K562 (cell line): Measurements from ENCODE around the gene UBE2C. TPM values are rescaled to one million over a fixed set of nuclear protein-coding genes. Genes with fewer than 3 reads are reported as not detected.
A peak's percentile ranks its signal among the peaks of the same experiment; 100 is the strongest.

Experiments used
- BMI1 ChIP-seq: fragments of 150-350 bp; IDR thresholded peaks from 2 replicates; pipeline ENCODE4 v1.6.1; 2014; ENCODE audit warnings: low read length
- CCNT2 ChIP-seq: IDR thresholded peaks from 2 replicates; pipeline ENCODE4 v1.6.1; 2011; ENCODE audit warnings: borderline replicate concordance, low read depth, mild to moderate bottlenecking, moderate library complexity, mixed read lengths, low read length; ENCODE audit not compliant: insufficient read length; ENCODE audit errors: extremely low read depth
- ESRRA ChIP-seq: fragments of 450-650 bp; IDR thresholded peaks from 2 replicates; pipeline ENCODE4 v1.6.1; 2014; ENCODE audit warnings: low read depth, mild to moderate bottlenecking, moderate library complexity, borderline replicate concordance
- EWSR1 ChIP-seq: fragments of 450-650 bp; IDR thresholded peaks from 2 replicates; pipeline ENCODE4 v1.6.1; 2018; ENCODE audit warnings: borderline replicate concordance, mild to moderate bottlenecking, low read depth, moderate library complexity; ENCODE audit not compliant: partially characterized antibody
- GATAD2A ChIP-seq: fragments of 450-650 bp; IDR thresholded peaks from 2 replicates; pipeline ENCODE4 v1.6.1; 2017
- KLF13 ChIP-seq: fragments of 450-650 bp; IDR thresholded peaks from 2 replicates; pipeline ENCODE4 v1.6.1; 2016; ENCODE audit warnings: missing genetic modification characterization, low read depth, mild to moderate bottlenecking, missing compliant biosample characterization, moderate library complexity, borderline replicate concordance
- L3MBTL2 ChIP-seq: fragments of 450-650 bp; IDR thresholded peaks from 2 replicates; pipeline ENCODE4 v1.6.1; 2016; ENCODE audit warnings: mild to moderate bottlenecking, moderate library complexity
- NRF1 ChIP-seq, 2 experiments: fragments of 450-650 bp; IDR thresholded peaks in 1 of 2; conservative IDR thresholded peaks in 1 of 2; 2 replicates each; pipeline ENCODE4 v1.6.1; 2014; ENCODE audit warnings: mild to moderate bottlenecking in 2 of 2
- PHB2 ChIP-seq: fragments of 450-650 bp; IDR thresholded peaks from 2 replicates; pipeline ENCODE4 v1.6.1; 2017; ENCODE audit warnings: low read depth
- RFX7 ChIP-seq: fragments of 250-450 bp; sonication (Bioruptor Pico); IDR thresholded peaks from 2 replicates; pipeline ENCODE4 v1.5.1; 2021; ENCODE audit warnings: mild to moderate bottlenecking
- RNF2 ChIP-seq: sonication (generic); IDR thresholded peaks from 2 replicates; pipeline ENCODE4 v1.6.1; 2016
- RUNX1 ChIP-seq: sonication (generic); IDR thresholded peaks from 2 replicates; pipeline ENCODE4 v1.6.1; 2016; ENCODE audit warnings: antibody characterized with exemption, low read depth
- SAFB ChIP-seq: fragments of 200-400 bp; formaldehyde crosslinking; IDR thresholded peaks from 2 replicates; pipeline ENCODE4 v1.6.1; 2017; ENCODE audit warnings: low read depth, low read length, borderline replicate concordance
- TRIM28 ChIP-seq: fragments of 450-650 bp; IDR thresholded peaks from 2 replicates; pipeline ENCODE4 v1.6.1; 2017
- YY1 ChIP-seq, 3 experiments: IDR thresholded peaks; 2 replicates each; pipeline ENCODE4 v1.6.1; 2011; ENCODE audit warnings: low read length in 2 of 3, mild to moderate bottlenecking in 2 of 3, moderate library complexity in 2 of 3, borderline replicate concordance in 1 of 3, control low read depth in 1 of 3, low read depth in 1 of 3; ENCODE audit not compliant: insufficient read depth in 3 of 3, insufficient replicate concordance in 2 of 3, control insufficient read depth in 1 of 3, insufficient read length in 1 of 3; ENCODE audit errors: extremely low read depth in 1 of 3
- ZBTB7A ChIP-seq: IDR thresholded peaks from 2 replicates; pipeline ENCODE4 v1.6.1; 2011; ENCODE audit warnings: low read depth, mild to moderate bottlenecking, low read length, moderate library complexity, borderline replicate concordance; ENCODE audit not compliant: control insufficient read depth
- ZFX ChIP-seq: sonication (generic); formaldehyde crosslinking; IDR thresholded peaks from 2 replicates; pipeline ENCODE4 v1.8.0; 2022; ENCODE audit warnings: mild to moderate bottlenecking, missing genetic modification reagents, moderate library complexity
- ZNF444 ChIP-seq: fragments of 250-450 bp; sonication (Bioruptor Pico); IDR thresholded peaks from 2 replicates; pipeline ENCODE4 v1.4.0; 2020; ENCODE audit warnings: mild to moderate bottlenecking, moderate library complexity
- polyA plus RNA-seq, 8 experiments: library from polyadenylated mRNA; depleted of rRNA in 4 of 8; stranded (reverse) in 5 of 8; unstranded in 3 of 8; fragments of >200 nt; fragmentation: Nextera tagmentation in 2 of 8; fragmentation: Illumina TruSeq in 1 of 8; extraction: Ambion mirVana in 2 of 8; extraction: Trizol in 1 of 8; gene quantifications; 2 replicates each; pipeline versions ENCODE4 v1.2.1 to v1.2.3, GENCODE V29; 2011 to 2014; ENCODE audit warnings: inconsistent platforms in 1 of 8, missing spikeins in 1 of 8
- total RNA-seq, 7 experiments: library from RNA; depleted of rRNA in 6 of 7; stranded (reverse); fragments of >200 nt in 6 of 7; fragmentation: Illumina TruSeq in 2 of 7; extraction: Trizol in 2 of 7; gene quantifications; 2 replicates each; pipeline versions ENCODE4 v1.2.1 to v1.2.3, GENCODE V29; 2011 to 2021; ENCODE audit warnings: low replicate concordance in 1 of 7
- TF ChIP-seq, protein P1 (sequence below): fragments of 450-650 bp; formaldehyde crosslinking; IDR thresholded peaks from 2 replicates; pipeline ENCODE4 v1.4.0; 2020; ENCODE audit warnings: mild to moderate bottlenecking
- TF ChIP-seq, protein P2 (sequence below): fragments of 250-450 bp; sonication (Bioruptor Pico); IDR thresholded peaks from 2 replicates; pipeline ENCODE4 v1.4.0; 2020; ENCODE audit warnings: borderline replicate concordance

Gene UBE2C
- total and polyA plus RNA-seq, 9 of the 15 experiments (the other 6 are each of a cell fraction or from before 2014, with no cell fraction given) = 0.51 to 1.6 (median 0.69) TPM

DNA sequence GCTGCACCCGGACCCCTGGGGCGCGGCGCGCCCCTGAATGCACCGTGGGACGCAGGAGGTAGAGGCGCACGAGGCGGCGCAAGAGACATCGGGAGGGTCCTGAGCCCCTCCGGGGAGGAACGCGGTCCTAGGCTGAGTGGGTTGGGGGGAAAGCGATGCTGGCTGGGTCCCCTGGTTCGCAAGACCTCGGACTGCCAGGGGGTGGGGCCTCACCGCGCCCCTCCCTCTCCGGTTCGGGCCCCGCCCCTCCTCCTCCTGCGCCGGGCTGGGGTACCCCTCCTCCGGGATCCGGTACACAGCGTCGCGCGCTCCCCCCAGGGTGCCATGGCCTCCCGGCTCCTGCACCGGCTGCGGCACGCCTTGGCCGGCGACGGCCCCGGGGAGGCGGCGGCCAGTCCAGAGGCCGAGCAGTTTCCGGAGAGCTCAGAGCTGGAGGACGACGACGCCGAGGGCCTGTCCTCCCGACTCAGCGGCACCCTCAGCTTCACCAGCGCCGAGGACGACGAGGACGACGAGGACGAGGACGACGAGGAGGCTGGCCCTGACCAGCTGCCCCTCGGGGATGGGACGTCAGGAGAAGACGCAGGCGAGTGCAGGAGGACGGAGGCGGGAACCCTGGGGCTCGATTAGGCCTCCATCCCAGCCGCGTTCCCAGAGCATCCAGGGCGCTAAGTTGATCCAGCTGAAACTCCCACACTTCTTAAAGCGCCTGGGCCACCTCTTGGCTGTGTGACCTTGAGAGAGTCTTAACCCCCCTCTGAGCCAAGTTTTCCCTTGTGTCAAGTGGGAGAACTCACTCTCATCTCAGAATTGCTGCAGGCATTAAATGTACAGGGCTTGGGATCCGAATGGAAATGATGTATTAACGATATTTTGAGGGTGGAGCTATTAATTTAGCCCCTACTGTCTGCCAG lies 21.7 kb downstream of the UBE2C start (continued):
- TF ChIP-seq ESRRA = no peak
- no peak for TF ChIP-seq KLF13 (tag)
- TF ChIP-seq, protein P1, sequence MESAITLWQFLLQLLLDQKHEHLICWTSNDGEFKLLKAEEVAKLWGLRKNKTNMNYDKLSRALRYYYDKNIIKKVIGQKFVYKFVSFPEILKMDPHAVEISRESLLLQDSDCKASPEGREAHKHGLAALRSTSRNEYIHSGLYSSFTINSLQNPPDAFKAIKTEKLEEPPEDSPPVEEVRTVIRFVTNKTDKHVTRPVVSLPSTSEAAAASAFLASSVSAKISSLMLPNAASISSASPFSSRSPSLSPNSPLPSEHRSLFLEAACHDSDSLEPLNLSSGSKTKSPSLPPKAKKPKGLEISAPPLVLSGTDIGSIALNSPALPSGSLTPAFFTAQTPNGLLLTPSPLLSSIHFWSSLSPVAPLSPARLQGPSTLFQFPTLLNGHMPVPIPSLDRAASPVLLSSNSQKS (CRISPR knock-in tag) = no peak
- no peak for TF ChIP-seq GATAD2A
- TF ChIP-seq ZFX = 0 out of 2 replicates have a peak, but pooled peaks have one; percentile 5
- TF ChIP-seq NRF1 (conservative IDR thresholded peaks at IDR 0.05 in 1 of 2, IDR thresholded peaks at IDR 0.05 in 1 of 2) = peak in 1 of 2 experiments; percentile 42; a peak in 2 of 4 replicates
- peak in 1 of 3 experiments; percentile 0 for TF ChIP-seq YY1 (IDR thresholded peaks at IDR 0.05; ENCODE audit: borderline replicate concordance in 1 of 3, control insufficient read depth in 1 of 3, extremely low read depth in 1 of 3, insufficient read depth in 3 of 3, insufficient read length in 1 of 3, insufficient replicate concordance in 2 of 3, low read depth in 1 of 3, low read length in 2 of 3)
- no peak for TF ChIP-seq ZNF444
- TF ChIP-seq PHB2 = no peak
- TF ChIP-seq EWSR1 = no peak
- TF ChIP-seq RUNX1 = no peak
- TF ChIP-seq, protein P2, sequence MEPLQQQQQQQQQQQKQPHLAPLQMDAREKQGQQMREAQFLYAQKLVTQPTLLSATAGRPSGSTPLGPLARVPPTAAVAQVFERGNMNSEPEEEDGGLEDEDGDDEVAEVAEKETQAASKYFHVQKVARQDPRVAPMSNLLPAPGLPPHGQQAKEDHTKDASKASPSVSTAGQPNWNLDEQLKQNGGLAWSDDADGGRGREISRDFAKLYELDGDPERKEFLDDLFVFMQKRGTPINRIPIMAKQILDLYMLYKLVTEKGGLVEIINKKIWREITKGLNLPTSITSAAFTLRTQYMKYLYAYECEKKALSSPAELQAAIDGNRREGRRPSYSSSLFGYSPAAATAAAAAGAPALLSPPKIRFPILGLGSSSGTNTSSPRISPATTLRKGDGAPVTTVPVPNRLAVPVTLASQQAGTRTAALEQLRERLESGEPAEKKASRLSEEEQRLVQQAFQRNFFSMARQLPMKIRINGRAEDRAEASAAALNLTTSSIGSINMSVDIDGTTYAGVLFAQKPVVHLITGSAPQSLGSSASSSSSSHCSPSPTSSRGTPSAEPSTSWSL (CRISPR knock-in tag) = no peak
- no peak for TF ChIP-seq BMI1
- peak; percentile 45; the same call in 1 of the 2 replicates for TF ChIP-seq L3MBTL2
- no peak for TF ChIP-seq RNF2
- TF ChIP-seq TRIM28 = no peak
- TF ChIP-seq ZBTB7A = peak; percentile 78; the same call in 1 of the 2 replicates
- TF ChIP-seq RFX7 = no peak
- TF ChIP-seq CCNT2 = peak; percentile 37
- no peak for TF ChIP-seq SAFB
